D721Med (cell line): ENCODE measurements around the gene PWWP2B.
"Not testable (repeated sequence)": the region's sequence is repeated elsewhere in the genome, so short reads cannot be mapped to it uniquely, and the experiment has no call there.

Experiments used
- DNase-seq: peaks from one replicate; pipeline ENCODE4 v3.0.0; 2011; ENCODE audit warnings: low spot score; ENCODE audit not compliant: insufficient read length
- FAIRE-seq: peaks from 2 replicates; lab custom pipeline; 2011; peaks lifted over from hg19 to GRCh38; lab: Jason Lieb, UNC
- CTCF ChIP-seq: IDR thresholded peaks from 2 replicates; pipeline ENCODE4 v1.5.1; 2012; ENCODE audit warnings: mild to moderate bottlenecking, control low read depth; ENCODE audit not compliant: insufficient read depth; ENCODE audit errors: missing control alignments

PWWP2B gene

GRCh38 chr10:132386419-132386831 is 10.6 kb upstream of the PWWP2B start:
- DNase-seq, result no peak
- FAIRE-seq, result no peak
- TF ChIP-seq CTCF, result no peak

- not testable (repeated sequence) for DNase-seq, FAIRE-seq
Observed at GRCh38 chr10:132386896-132387295, 10.1 kb upstream of the PWWP2B start.

GRCh38 chr10:132387764-132388210 is 9.2 kb upstream of the PWWP2B start:
- peak; percentile 72 for DNase-seq
- TF ChIP-seq CTCF, result peak; percentile 61
- FAIRE-seq, result no peak

GRCh38 chr10:132388891-132389432 is 8.0 kb upstream of the PWWP2B start:
- FAIRE-seq (no peak), DNase-seq (no peak)
- TF ChIP-seq CTCF, result no peak

GRCh38 chr10:132389433-132390169 is 7.4 kb upstream of the PWWP2B start:
- FAIRE-seq, result no peak
- DNase-seq, result no peak

GRCh38 chr10:132390170-132390920 is 6.7 kb upstream of the PWWP2B start:
- FAIRE-seq, result no peak
- no peak for DNase-seq
- no peak for TF ChIP-seq CTCF

More at GRCh38 chr10:132389433-132390169, 7.4 kb upstream of the PWWP2B start:
- no peak for TF ChIP-seq CTCF

- FAIRE-seq, result no peak
- TF ChIP-seq CTCF, result no peak
- no peak for DNase-seq
Observed at GRCh38 chr10:132390921-132391675, 5.9 kb upstream of the PWWP2B start.
